HG03558 (cell line): Measurements from ENCODE around the gene CDH8.

Experiments used
- ATAC-seq: cut with Tn5 transposase; IDR thresholded peaks from one replicate; pipeline ENCODE4 v1.9.1; 2021; ENCODE audit warnings: moderate number of reproducible peaks; ENCODE audit not compliant: unreplicated experiment; ENCODE audit errors: extremely low read depth

CDH8 gene

DNA sequence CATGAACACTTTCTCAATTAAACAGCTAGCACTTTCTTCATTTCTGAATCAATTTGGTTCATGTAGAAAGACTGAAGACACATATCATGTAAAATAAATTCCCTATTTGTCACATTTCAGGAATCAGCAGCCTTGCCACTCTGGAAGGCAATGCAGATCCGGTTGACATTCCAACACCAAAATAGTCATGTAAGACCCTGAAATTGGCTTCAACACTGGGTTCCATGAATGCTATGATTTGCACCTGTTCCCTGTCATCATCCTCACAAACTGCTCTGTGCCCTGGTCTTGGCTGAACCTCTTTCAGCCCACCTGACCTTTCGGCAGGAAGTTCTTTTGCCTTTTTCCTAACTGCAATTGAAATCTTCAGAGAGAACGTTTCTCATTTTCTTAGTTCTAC lies 156.9 kb downstream of the CDH8 start:
- no peak for ATAC-seq

DNA sequence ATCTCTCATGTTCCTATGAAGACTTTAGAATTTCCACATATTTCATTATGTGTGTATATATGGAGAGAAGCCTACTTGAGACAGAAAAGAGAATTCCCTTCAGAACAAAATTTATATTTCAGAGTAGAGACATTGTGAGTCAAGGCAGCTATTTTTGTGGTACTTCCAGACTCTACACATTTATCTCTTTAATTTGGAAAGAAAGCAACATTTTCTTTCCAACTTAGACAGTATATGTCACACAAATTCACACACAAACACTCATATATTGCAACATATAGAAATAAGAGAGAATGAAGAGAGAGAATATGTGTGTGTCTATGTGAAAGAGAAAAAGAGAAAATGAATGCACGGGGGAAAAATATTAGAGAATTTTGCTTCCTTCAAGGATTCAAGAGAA lies 158.8 kb downstream of the CDH8 start:
- ATAC-seq = no peak

DNA sequence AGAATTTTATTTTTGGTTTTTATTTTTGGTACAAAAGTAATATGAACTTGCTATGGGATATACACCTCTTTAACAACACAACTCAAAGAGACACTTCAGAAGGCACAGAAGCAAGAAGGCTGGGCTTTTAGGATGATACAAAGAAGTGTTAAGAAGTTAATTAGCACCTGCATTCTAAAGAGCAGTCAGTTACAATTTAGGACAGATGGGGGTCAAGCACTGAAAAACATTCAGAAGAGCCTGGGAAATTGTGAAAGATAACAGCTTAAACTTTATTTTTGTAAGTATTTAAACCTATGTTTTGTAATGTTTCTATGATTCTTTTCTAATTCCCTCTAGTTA lies 163.5 kb downstream of the CDH8 start:
- ATAC-seq = no peak

DNA sequence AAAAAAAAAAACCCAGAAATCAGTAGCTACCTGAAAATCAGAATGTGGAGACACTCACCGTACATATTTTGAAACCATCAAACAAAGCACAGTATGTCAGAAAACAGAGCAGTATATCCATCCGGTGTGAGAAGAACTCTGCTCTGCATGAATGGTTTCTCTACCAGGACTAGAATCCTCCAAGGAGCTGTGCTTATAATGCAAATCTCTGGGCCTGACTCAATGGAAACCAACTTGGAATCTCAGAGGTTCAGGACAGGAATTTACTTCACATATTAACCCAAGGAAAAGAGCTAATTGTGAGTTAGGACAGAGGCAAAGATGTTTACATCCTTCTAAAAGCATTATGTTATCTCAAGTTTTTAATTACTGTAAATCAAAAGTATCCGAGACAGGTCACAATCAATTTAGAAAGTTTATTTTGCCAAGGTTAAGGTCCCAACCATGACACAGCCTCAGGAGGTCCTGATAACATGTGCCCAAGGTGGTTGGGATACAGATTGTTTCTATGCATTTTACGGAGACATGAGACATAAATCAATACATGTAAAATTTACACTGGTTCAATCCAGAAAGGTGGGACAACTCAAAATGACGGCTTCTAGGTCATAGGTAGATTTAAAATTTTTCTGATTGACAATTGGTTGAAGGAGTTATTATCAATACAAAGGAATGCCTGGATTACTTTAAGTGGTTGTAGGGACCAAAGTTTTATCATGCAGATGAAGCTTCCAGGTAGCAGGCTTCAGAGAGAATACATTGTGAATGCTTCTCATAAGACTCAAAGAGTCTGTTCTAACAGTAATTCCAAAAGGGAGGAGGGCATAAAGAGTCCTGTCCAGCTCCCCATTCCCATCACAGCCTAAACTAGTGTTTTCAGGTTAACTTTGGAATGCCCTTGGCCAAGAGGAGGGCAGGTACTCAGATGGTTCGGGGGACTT lies 164.1 kb downstream of the CDH8 start:
- no peak for ATAC-seq

DNA sequence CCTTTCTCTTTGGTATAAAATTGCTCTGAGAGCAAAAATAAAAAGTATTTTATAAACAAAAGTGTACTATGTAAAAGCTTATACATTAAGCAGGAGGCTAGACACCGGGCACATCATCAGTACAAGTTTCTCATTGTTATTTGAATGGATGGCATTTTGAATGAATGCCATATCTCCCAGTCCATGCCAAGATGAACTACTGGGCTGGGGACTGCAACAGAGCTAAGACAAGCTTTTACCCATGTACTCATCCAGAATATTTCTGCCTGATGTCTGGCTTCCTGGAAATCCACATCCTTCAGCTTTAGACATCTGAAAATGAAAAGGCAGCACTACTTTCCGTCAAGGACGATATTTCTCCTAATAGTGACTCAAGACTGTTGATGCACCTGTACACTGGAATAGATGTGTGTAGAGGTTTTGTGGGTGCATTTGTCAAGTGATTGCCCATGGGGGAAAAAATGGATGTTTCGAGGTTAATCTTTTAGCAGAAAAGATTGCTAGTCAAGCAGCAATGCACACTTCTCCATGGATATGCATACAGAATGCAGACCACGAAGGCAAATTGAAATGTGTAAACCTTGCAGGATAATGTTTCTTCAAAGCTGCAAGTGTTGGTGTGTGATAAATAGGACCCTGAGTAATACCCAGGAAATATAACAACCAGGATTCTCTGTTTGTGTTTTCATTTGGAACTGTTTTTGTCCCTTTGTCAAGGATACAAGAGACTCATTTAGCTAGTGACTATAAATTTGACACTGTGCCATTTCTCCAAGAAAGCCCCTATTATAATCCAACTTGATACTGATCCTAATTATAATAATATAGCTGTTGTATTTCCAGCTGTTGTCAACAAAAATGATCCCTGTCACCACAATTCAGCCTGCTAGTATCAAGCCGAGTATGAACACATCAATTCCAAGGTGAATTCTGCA lies 173.8 kb downstream of the CDH8 start:
- ATAC-seq = no peak

DNA sequence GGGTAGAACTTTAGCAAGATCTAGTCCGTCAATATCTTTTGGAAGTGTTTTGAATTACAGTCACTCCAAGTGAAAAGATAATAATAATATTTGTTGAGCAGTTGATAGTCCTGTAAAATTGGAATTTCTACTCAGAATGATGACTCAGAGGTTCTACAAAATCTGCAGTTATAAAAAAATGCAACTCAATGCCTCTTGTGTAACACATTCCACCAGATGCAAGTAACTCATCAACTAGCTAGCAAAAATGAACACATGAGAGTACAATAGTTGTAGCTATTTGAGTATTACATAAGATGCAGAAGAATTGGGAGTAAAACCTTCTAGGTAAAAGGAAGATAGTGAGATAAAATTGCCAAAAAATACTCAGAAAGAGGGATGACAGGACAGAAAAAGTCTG lies 177.2 kb downstream of the CDH8 start:
- no peak for ATAC-seq

DNA sequence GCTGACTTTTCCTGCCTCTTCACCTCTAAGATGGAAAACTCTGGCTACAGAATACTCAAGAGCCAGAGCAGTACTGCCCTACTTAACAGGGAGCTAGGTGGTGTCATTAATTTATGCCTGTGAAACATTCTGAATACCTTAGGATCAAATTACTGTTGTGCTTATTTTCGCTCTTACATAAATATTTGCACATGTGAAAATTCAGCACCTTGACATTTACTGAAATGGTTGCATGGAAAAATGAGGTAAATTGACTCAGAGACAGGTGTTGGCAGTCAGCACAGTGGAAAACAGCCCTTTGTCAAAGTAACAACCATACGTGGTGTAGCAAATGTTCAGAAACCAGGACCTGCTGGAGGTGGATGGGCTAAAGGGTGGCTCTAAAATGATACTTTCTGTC lies 193.6 kb downstream of the CDH8 start:
- no peak for ATAC-seq

DNA sequence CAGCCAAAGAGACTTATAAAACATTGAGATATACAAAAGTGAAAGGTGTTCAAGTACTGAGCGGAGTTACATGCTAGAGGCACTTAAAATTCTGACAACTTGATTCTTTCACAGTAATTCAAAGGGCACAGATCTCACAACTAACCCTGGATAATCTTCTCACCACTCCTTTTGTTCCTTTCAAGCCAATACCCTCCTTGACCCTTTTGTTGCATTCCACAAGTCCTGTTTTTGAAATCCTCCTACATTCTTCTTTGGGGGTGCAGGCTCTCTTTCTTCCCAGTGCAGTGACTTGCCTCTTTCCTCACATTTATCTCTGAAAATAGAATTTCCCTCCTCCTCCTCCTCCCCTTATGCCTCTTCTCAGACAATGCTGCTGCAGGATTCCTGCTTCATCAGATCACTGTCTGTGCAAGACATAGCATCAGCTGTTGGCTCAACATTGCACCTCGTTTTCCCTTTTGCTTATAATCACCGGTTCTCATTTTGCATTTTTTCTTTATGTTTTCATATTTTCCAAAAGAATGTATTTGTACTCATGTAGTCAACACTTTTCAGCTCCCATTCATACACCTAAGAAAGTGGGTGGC lies 199.3 kb downstream of the CDH8 start:
- no peak for ATAC-seq

DNA sequence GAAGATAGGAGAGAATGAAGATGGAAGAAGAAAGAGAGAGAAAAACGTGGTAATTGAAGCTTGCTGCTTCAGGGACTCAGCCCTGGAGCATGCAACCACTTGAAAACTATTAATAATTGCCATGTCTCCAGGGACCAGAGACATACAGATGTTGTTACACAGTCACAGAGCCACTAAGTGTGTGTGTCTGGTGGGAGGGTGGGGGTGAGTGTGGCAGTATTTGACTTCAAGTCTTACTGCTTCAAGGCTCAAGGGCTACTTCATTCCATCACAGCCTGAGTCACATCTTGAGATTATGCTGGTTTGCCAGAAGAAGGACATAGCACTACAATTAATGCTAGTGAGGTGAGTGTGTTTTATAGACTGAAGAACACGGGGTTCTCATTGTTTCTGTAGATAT lies 202.2 kb downstream of the CDH8 start:
- ATAC-seq = no peak

DNA sequence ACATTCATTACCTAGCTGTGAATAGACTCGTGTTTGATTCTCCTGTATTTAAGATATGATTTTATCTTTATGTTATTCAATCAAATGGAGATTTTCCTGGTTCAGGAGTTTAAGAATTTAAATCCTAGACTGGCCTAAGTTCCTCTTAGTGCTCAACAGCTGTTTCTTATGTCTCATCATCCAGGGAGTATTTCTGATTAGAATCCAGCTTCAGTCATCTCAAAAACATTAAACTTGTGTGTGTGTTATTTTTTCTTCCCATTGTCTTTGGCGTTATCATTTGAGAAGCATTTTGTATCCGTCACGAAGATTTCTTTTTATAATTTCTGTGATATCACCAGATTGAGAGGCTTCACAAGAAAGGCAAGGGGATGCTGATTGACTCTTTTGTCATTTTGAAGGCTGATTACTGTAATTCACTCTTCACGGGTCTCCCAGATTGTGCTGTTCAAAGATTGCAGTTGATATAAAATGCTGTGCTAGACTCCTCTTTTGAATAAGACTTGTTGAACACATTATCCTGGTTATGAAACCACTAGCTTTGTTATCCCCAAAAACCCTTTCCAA lies 204.8 kb downstream of the CDH8 start:
- ATAC-seq = no peak

DNA sequence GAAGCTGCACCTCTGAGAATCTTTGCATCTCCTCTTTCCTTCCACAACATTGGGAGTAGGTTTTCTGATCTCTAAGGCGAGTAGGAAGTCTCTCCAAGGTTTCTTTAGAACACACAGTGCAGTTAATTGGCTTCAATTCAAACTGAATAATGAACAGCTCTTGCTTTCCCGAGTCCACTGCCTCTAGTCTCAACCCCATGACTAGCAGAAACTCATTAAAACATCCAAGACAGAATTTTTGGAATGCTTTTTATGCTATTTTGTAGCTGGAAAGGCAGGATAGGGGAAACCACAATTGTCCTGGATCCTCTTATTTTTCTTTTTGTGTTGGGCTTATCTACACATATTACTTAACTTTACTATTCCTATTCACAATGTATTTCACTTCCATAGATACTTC lies 206.6 kb downstream of the CDH8 start:
- ATAC-seq = no peak

DNA sequence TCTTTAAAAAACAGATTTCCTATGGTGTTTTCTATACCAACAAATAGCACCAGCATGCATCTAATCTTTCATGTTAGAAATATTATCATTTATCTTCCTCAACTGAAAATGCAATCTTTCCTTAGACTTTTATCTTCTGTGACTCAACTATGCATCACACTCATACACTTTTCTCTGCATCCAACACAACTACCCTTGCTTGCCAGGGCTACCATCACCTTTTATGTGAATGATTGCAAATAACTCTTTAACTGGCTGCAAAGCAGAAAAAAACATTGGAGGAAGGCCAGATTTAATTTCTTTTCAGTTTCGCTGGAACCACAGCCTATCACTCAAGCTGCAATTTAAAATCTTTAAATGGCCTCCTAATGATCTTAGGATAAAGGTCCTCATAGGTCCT lies 212.9 kb downstream of the CDH8 start:
- no peak for ATAC-seq

DNA sequence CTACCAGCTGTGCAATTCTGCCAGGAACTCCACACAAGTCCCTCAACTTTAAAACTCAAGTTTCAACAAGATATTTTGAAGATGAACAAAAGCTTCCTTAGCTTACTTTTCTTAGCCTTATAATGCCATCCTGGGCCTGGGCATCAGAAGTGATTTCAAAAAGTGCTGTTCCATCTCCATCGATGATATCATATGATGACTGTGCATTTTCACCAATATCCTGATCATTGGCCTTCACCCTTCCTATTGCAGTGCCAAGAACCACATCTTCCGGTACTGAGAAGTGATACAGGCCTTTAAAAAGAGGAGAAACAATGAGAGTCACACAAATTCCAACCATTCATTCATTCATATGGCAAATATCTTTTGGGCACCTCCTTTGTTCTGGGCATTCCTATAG lies 215.4 kb downstream of the CDH8 start:
- ATAC-seq = no peak

DNA sequence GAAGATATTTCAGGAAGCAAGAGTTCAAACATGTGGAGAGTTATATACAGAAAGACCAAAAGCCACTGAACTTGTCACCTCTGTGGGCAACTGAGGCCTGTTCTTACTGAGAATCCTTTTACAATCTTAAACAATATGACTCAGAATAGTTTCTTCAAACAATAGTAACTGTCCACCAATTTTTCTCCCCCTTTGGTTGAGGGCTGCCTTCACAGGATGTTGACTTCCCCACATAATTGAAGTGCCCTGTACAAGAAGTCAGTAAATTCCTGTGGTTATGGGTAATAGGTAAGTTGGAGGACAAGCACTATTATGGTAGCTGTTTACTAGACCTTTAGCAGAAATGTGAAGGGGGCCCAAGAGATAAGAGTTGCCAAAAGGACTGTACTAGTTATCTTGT lies 215.8 kb downstream of the CDH8 start:
- ATAC-seq = no peak

DNA sequence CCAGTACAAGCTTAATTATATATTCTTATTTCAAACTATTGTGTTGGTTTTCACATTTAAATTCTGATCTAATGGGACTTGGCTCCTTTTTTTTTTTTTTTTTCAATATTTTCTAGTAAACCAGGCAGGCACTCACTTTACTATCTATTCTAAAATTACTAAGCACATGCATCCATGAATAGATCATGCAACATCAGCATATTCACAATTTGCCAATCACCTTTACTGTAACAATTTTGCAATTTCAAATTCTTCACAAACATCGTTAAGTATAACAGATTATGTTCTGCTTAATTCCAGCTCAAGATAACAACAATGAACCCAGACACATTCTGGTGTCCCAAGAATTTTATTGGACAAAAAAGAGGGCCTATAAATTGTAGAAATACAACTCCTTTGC lies 217.4 kb downstream of the CDH8 start:
- no peak for ATAC-seq

DNA sequence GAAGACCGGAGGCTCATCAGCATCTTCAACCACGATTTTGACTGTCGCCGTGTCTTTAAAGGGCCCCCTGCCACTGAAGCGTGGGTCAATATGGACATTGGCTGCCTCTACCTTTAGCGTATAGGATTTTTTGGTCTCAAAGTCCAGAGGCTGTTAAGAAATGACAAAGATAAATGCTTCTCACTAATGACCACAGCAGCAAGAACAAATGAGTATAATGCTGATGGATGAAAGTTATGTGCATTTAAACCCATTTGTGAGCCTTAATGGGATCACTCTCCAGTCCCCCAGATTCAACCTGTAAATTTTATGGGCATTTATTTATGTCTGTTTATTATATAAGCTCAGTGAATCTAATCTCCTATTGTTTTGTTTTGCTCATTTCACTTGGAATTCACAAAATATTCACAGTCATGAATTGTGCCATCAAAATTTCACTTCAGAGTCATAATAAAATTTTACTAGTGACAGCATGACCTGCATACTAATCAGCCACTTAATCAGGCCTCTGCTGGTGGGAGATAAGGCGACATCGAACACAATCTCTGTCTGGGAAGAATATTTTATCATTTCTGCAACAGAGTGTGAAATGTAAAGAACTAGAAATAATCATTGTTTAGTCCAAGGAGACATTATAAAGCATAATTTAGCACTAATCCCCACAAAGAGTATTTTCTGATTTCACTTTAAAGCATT lies 218.5 kb downstream of the CDH8 start:
- ATAC-seq = no peak

DNA sequence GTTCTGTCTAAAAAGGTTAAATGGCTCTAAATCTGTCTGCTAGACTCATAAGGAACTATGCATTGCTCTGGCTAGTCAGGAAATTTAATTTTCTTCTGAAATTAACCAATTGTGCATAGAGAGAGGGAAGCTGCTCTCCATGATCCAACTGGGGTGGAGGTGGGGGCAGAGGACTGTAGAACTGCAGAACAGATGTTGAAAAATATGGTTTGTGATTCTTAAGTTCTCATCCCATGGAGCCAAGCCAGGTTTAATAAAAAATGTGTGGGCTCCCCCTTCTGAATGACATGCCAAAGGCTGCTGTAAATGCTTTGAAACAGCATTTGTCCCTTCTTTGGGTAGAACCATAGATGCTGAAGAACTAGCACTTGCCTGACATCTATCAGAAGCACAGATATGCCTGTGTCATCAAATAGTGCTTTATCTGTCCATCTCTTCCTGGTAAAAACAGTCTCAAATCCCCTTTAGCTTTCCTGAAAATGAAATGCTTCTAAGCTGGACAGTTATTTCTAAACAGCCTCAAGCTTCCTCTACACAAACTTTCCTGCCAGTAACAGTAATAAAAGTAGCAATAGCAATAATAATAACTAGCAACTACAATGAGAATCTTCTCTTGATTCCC lies 221.4 kb downstream of the CDH8 start:
- ATAC-seq = no peak

DNA sequence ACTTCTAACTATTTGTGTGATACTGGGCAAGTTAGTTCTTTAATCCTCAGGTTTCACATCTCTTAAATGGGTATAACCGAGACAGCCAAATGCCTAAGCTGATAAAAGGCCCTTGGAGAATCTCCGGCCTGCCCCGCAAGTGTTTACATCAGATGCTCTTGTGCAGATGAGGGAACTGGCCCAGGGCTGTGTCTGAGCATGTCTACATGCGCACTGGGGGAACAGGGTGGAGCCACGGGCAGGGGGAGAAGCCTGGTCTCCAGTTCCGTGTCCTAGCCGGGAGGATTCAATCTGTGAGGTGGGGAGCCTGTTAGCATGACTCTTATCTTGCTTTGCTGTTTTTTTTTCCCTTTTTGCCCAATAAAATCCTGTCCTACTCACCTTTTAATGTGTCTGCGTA lies 222.9 kb downstream of the CDH8 start:
- ATAC-seq = no peak

DNA sequence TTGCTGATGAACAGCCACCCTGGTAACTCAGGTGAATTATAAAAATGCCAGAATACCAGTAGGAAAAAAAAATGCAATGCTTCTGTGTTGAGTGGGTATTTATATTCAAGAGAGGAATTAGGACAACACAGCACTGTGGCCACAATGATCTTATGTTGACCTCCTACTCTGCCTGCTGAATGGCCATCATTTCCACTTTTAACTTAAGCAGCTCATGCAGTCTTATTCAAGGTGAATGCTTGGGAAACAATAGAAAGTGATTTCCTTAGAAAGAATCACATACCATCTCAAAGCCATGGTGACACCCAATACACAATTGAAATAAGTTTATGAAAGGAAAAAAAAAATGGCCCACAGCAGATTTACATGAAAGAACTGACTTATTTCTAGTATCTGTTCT lies 224.0 kb downstream of the CDH8 start:
- no peak for ATAC-seq

DNA sequence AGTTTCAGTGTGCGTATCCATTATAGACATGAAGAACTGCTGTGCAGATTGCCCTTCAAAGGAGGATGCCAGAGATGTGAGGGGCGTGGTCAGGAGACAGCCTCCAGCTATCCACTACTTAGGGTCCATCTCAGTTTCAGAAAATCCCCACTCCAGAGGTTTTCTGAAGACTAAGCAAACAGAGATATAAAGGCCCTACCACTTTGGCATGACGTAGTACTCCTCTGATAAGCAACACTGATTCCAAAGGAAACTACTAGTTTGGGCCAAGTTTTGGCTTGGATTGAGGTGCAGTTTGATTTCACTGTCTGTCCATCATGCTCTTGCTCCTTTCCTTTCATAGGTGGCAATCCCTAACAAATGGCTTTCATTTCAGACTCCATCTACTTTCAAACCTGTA lies 228.7 kb downstream of the CDH8 start:
- no peak for ATAC-seq
